Gastroesophageal sphincter (tissue), 3 donors: ENCODE measurements around the gene OR1K1.

Experiments
- CTCF ChIP-seq, 4 experiments: fragments of 200-600 bp in 2 of 4; fragments of 450-650 bp in 2 of 4; sonication (generic) in 1 of 4; IDR thresholded peaks; one replicate each; pipeline ENCODE4 v1.5.1; 2017 to 2019; ENCODE audit warnings: antibody characterized with exemption in 4 of 4, mild to moderate bottlenecking in 2 of 4, moderate library complexity in 2 of 4
- EP300 ChIP-seq: sonication (generic); formaldehyde crosslinking; IDR thresholded peaks from one replicate; pipeline ENCODE4 v1.6.1; 2017; ENCODE audit warnings: antibody characterized with exemption, mild to moderate bottlenecking
- POLR2A ChIP-seq, 2 donors: fragments of 450-650 bp; IDR thresholded peaks; one replicate each; pipeline ENCODE4 v1.6.1; 2017; ENCODE audit warnings: antibody characterized with exemption in 2 of 2, mild to moderate bottlenecking in 2 of 2, moderate library complexity in 1 of 2
- POLR2AphosphoS5 ChIP-seq: sonication (generic); formaldehyde crosslinking; IDR thresholded peaks from one replicate; pipeline ENCODE4 v1.6.1; 2017; ENCODE audit warnings: antibody characterized with exemption

- no peak for TF ChIP-seq CTCF (IDR thresholded peaks at IDR 0.05)
- no peak for TF ChIP-seq EP300
- no peak for TF ChIP-seq POLR2A (IDR thresholded peaks at IDR 0.05)
- no peak for TF ChIP-seq POLR2AphosphoS5
Observed at GRCh38 chr9:122789256-122790046, 10.5 kb upstream of the OR1K1 start.
